Panc1 (cell line): ENCODE results near the gene ZNF132. TPM values are rescaled to one million over a fixed set of nuclear protein-coding genes. Genes with fewer than 3 reads are reported as not detected.
A peak's percentile ranks its signal among the peaks of the same experiment; 100 is the strongest.

Experiments used
- ATAC-seq: fragments of 200-7000 bp; cut with Tn5 transposase; 2 replicates; pipeline ENCODE4 v1.9.1; 2020; ENCODE audit warnings: mild to moderate bottlenecking, moderate library complexity
- BruUV-seq: library from RNA; stranded (reverse); fragments of 400-500 nt; replicated peaks from 2 replicates; lab custom pipeline; 2021; lab: Mats Ljungman, UMichigan
- CTCF ChIA-PET: fragments of 300-600 bp; sonication (Branson Sonifier 250); formaldehyde crosslinking; loops from one replicate; lab custom pipeline; 2022; ENCODE audit warnings: antibody characterized with exemption; lab: Charles Lee
- POLR2A ChIA-PET: fragments of 300-600 bp; sonication (Branson Sonifier 250); formaldehyde crosslinking; loops from one replicate; lab custom pipeline; 2022; ENCODE audit warnings: antibody characterized with exemption; lab: Charles Lee
- DNase-seq: peaks from one replicate; pipeline ENCODE4 v3.0.0-alpha.2; 2010; ENCODE audit warnings: low read depth, low spot score
- H3K27ac ChIP-seq: 2 replicates; pipeline ENCODE4 v1.5.1; 2011; ENCODE audit warnings: mild to moderate bottlenecking, low read length, inconsistent platforms
- H3K27me3 ChIP-seq: fragments of 200-500 bp; sonication (Bioruptor generic); 2 replicates; pipeline ENCODE4 v1.6.0; 2014; ENCODE audit warnings: low read length, inconsistent platforms; ENCODE audit not compliant: control insufficient read depth, insufficient read depth
- H3K36me3 ChIP-seq: fragments of 200-500 bp; sonication (Bioruptor generic); 2 replicates; pipeline ENCODE4 v1.5.1; 2014; ENCODE audit warnings: inconsistent platforms, mild to moderate bottlenecking, low read length, moderate library complexity; ENCODE audit not compliant: control insufficient read depth, insufficient read depth
- H3K4me1 ChIP-seq: 2 replicates; pipeline ENCODE4 v1.5.1; 2011; ENCODE audit warnings: inconsistent platforms, mild to moderate bottlenecking, low read length, moderate library complexity; ENCODE audit not compliant: control insufficient read depth, insufficient read depth
- H3K4me3 ChIP-seq, 2 experiments: 2 replicates each; pipeline ENCODE4 v1.5.1; 2011 to 2012; ENCODE audit warnings: low read depth in 2 of 2, low read length in 2 of 2, mild to moderate bottlenecking in 2 of 2, inconsistent platforms in 1 of 2, moderate library complexity in 1 of 2
- H3K9me3 ChIP-seq: fragments of 200-500 bp; sonication (Bioruptor generic); 2 replicates; pipeline ENCODE4 v1.5.1; 2014; ENCODE audit warnings: low read depth, mild to moderate bottlenecking, inconsistent platforms, low read length, moderate library complexity; ENCODE audit not compliant: control insufficient read depth, insufficient read depth
- POLR2AphosphoS5 ChIP-seq: IDR thresholded peaks from 2 replicates; pipeline ENCODE4 v1.6.1; 2012; ENCODE audit warnings: mild to moderate bottlenecking, low read depth, low read length, moderate library complexity
- REST ChIP-seq, 2 experiments: IDR thresholded peaks; 2 replicates each; pipeline ENCODE4 v1.6.1; 2011 to 2012; ENCODE audit warnings: low read depth in 2 of 2, control low read depth in 1 of 2, low read length in 1 of 2, mild to moderate bottlenecking in 1 of 2, moderate library complexity in 1 of 2; ENCODE audit not compliant: insufficient read depth in 1 of 2
- SIN3A ChIP-seq: IDR thresholded peaks from 2 replicates; pipeline ENCODE4 v1.6.1; 2012; ENCODE audit warnings: low read depth, mild to moderate bottlenecking, low read length, moderate library complexity, borderline replicate concordance; ENCODE audit not compliant: insufficient read depth
- TCF7L2 ChIP-seq: IDR thresholded peaks from 2 replicates; pipeline ENCODE4 v1.6.1; 2011; ENCODE audit warnings: mild to moderate bottlenecking, low read depth, low read length, inconsistent platforms
- in situ Hi-C: cut with HindIII; loops from 2 replicates; pipeline ENCODE4 v1.10.0; 2016; ENCODE audit warnings: low sequenced_read_pairs, low pct_unique_long_range_greater_than_20kb
- intact Hi-C: fragments of 100-400 bp; cut with micrococcal nuclease; formaldehyde crosslinking; loops from one replicate; pipeline ENCODE4 v1.10.0; 2022; ENCODE audit not compliant: unreplicated experiment
- total RNA-seq: library from RNA; stranded (reverse); gene quantifications from one replicate; pipeline ENCODE4 v1.2.1, GENCODE V29; 2021; ENCODE audit not compliant: unreplicated experiment
- TF ChIP-seq, protein P1 (sequence below): fragments of 450-650 bp; IDR thresholded peaks from 2 replicates; pipeline ENCODE4 v1.5.1; 2017; ENCODE audit warnings: mild to moderate bottlenecking

ZNF132 gene
- total RNA-seq, 1 experiment from 2014 or later, result not detected

DNA sequence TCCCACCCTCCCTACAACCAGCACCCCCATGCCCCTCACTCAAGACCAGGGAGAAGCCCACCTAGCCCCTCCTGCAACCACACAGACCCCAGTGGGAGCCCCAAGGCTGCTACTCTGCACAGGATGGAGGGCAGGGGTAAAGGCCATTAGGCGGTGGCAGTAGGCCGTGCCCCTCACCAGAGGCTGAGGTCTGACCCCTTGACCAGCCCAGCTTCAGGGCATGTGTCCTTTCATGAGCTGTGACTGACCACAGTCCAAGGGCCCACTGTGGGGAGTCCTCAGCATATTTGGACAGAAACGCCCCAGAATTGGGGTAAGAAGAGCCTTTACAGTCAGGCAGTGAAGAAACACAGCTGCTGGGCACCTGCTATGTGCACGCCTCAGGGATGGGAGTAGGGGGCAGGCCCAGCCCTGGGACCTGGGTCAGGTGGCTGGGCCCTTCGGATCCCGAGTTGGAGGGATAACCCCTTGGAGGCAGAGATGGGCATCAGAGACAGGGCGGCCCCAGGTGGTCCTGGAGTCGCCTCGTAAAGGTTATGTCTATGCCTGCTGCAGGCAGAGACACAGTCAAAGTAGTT, 54.6 kb downstream of the ZNF132 start:
- no TSS peak for BruUV-seq
- ChIA-PET CTCF (no interaction called here), POLR2A (interaction anchor here (1.6 kb wide), 1 partner anchor 22 kb away, joined by 6 read pairs; no protein-coding TSS in a partner anchor)
- no peaks in the 10 kb centered on the region for H3K9me3 ChIP-seq
- in situ Hi-C loops, result no loop called here
- H3K4me3 ChIP-seq, result peak overlapping the region; percentile 97 to 98; a peak in 3 of 4 replicates
- TF ChIP-seq TCF7L2, result no peak
- TF ChIP-seq, protein P1, sequence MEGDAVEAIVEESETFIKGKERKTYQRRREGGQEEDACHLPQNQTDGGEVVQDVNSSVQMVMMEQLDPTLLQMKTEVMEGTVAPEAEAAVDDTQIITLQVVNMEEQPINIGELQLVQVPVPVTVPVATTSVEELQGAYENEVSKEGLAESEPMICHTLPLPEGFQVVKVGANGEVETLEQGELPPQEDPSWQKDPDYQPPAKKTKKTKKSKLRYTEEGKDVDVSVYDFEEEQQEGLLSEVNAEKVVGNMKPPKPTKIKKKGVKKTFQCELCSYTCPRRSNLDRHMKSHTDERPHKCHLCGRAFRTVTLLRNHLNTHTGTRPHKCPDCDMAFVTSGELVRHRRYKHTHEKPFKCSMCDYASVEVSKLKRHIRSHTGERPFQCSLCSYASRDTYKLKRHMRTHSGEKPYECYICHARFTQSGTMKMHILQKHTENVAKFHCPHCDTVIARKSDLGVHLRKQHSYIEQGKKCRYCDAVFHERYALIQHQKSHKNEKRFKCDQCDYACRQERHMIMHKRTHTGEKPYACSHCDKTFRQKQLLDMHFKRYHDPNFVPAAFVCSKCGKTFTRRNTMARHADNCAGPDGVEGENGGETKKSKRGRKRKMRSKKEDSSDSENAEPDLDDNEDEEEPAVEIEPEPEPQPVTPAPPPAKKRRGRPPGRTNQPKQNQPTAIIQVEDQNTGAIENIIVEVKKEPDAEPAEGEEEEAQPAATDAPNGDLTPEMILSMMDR, result no peak
- no peak for TF ChIP-seq POLR2AphosphoS5
- no peak for TF ChIP-seq REST (IDR thresholded peaks at IDR 0.05; ENCODE audit: insufficient read depth in 1 of 2, low read depth in 2 of 2, low read length in 1 of 2)
- no peak for TF ChIP-seq SIN3A
- H3K27ac ChIP-seq, result peak overlapping the region; percentile 99
- ATAC-seq, result no peak
- intact Hi-C loops, result loop anchor here (5.0 kb wide), 1 partner anchor 58 kb away; the partner anchor contains the start of gene ZSCAN22
- DNase-seq, result no peak
- H3K4me1 ChIP-seq, result peaks cover 37% of the 10 kb centered on the region
- H3K36me3 ChIP-seq, result peaks cover 21% of the 10 kb centered on the region
- no peaks in the 10 kb centered on the region for H3K27me3 ChIP-seq

DNA sequence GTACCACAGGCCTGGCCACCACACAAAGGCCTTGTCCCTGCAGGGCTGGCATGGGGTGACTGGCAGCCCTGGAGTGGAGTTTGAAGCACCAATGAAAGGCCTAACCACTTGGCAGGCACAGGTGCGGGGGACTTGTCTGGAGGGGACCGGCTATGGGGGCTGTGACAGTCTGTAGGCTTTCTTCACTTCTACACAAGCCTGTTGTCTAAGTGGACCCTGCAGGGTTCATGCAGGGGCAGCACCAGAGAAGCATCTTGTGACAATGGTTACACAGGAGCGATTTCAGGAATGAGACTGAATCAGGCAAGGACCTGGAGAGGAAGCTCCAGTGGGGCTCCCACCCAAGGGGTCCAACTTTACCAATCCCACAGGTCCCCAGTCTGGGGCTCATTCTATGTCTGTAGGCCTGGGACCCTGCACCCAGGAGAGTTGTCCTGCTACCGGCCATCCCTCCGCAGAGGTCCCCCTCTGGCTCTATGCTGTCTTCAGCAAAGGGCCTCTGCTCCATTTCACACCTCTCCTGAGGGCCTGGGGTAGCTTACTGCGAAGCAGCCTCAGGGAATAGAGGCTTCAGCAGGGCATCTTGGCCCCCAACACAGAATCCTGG, 56.9 kb downstream of the ZNF132 start:
- H3K4me1 ChIP-seq, result peaks cover 35% of the 10 kb centered on the region
- no peak overlapping the region for H3K4me3 ChIP-seq
- no peak overlapping the region for H3K27ac ChIP-seq
- no TSS peak for BruUV-seq
- no peaks in the 10 kb centered on the region for H3K27me3 ChIP-seq
- ChIA-PET CTCF (no interaction called here), POLR2A (interaction anchor here (0.6 kb wide), 1 partner anchor 153 kb away, joined by 3 read pairs; no protein-coding TSS in a partner anchor)
- TF ChIP-seq POLR2AphosphoS5 (no peak), REST (IDR thresholded peaks at IDR 0.05; ENCODE audit: insufficient read depth in 1 of 2, low read depth in 2 of 2, low read length in 1 of 2) (no peak), TCF7L2 (no peak), SIN3A (no peak)
- TF ChIP-seq, protein P1, result no peak
- no peaks in the 10 kb centered on the region for H3K9me3 ChIP-seq
- in situ Hi-C loops (no loop called here), intact Hi-C loops (no loop called here)
- peaks cover 9% of the 10 kb centered on the region for H3K36me3 ChIP-seq
- DNase-seq, result no peak
- no peak for ATAC-seq
